SU-DHL-6 (cell line): ENCODE measurements around the gene RAPGEF4.

Experiments
- H2AFZ ChIP-seq: fragments of 200-600 bp; sonication (generic); 2 replicates; pipeline ENCODE4 v1.6.1; 2014; ENCODE audit warnings: low read depth, mild to moderate bottlenecking, moderate library complexity, mixed read lengths, antibody characterized with exemption, low read length; ENCODE audit not compliant: severe bottlenecking
- H3F3A ChIP-seq: fragments of 200-600 bp; shearing (Covaris generic); 2 replicates; pipeline ENCODE4 v1.6.0; 2016; ENCODE audit warnings: antibody characterized with exemption, mild to moderate bottlenecking; ENCODE audit not compliant: insufficient read depth
- H3K27ac ChIP-seq: fragments of 200-600 bp; sonication (generic); 2 replicates; pipeline ENCODE4 v1.5.1; 2016; ENCODE audit warnings: low read depth, mild to moderate bottlenecking, low read length, moderate library complexity, mixed read lengths
- H3K27me3 ChIP-seq: fragments of 200-600 bp; sonication (generic), shearing (Covaris generic); 2 replicates; pipeline ENCODE4 v1.6.0; 2014; ENCODE audit warnings: mild to moderate bottlenecking, low read length
- H3K36me3 ChIP-seq: fragments of 200-600 bp; sonication (generic); 2 replicates; pipeline ENCODE4 v1.6.1; 2014; ENCODE audit warnings: mild to moderate bottlenecking, low read length, mixed read lengths
- H3K4me2 ChIP-seq: fragments of 300-600, 200-600 bp; shearing (Covaris generic), sonication (generic); 2 replicates; pipeline ENCODE4 v1.6.0; 2014; ENCODE audit warnings: low read length, low read depth, mild to moderate bottlenecking; ENCODE audit not compliant: poor library complexity, severe bottlenecking
- H3K4me3 ChIP-seq: fragments of 200-600 bp; sonication (generic); 2 replicates; pipeline ENCODE4 v1.5.1; 2014; ENCODE audit warnings: antibody characterized with exemption, low read length, mild to moderate bottlenecking, mixed read lengths; ENCODE audit not compliant: insufficient read depth, poor library complexity, severe bottlenecking
- H3K79me2 ChIP-seq: fragments of 200-600 bp; sonication (generic); 2 replicates; pipeline ENCODE4 v1.6.1; 2014; ENCODE audit warnings: mild to moderate bottlenecking, low read length, moderate library complexity; ENCODE audit not compliant: insufficient read depth
- H3K9ac ChIP-seq: fragments of 200-600 bp; sonication (generic); 2 replicates; pipeline ENCODE4 v1.7.0; 2014; ENCODE audit warnings: mild to moderate bottlenecking, low read length
- H3K9me2 ChIP-seq: fragments of 200-600 bp; sonication (generic); replicated peaks from 2 replicates; pipeline ENCODE4 v1.6.1; 2014; ENCODE audit warnings: low read length; ENCODE audit not compliant: insufficient read depth
- H3K9me3 ChIP-seq: fragments of 200-600 bp; sonication (generic); 2 replicates; pipeline ENCODE4 v1.6.1; 2014; ENCODE audit warnings: low read length, mixed read lengths; ENCODE audit not compliant: insufficient read depth
- H4K20me1 ChIP-seq: fragments of 200-600 bp; sonication (generic); 2 replicates; pipeline ENCODE4 v1.6.1; 2014; ENCODE audit warnings: low read depth, mild to moderate bottlenecking, antibody characterized with exemption, low read length, moderate library complexity, mixed read lengths
- EZH2phosphoT487 ChIP-seq: fragments of 200-600 bp; sonication (generic), shearing (Covaris generic); conservative IDR thresholded peaks from 2 replicates; pipeline ENCODE4 v1.6.1; 2018; ENCODE audit warnings: mild to moderate bottlenecking, antibody characterized with exemption, low read length, moderate library complexity, mixed read lengths
- TF ChIP-seq, protein P1 (sequence below): fragments of 200-600 bp; sonication (generic); IDR thresholded peaks from one replicate; pipeline ENCODE4 v1.5.1; 2017; ENCODE audit warnings: antibody characterized with exemption, mild to moderate bottlenecking, low read length, moderate library complexity; ENCODE audit not compliant: insufficient read depth, poor library complexity, severe bottlenecking

RAPGEF4 gene

DNA sequence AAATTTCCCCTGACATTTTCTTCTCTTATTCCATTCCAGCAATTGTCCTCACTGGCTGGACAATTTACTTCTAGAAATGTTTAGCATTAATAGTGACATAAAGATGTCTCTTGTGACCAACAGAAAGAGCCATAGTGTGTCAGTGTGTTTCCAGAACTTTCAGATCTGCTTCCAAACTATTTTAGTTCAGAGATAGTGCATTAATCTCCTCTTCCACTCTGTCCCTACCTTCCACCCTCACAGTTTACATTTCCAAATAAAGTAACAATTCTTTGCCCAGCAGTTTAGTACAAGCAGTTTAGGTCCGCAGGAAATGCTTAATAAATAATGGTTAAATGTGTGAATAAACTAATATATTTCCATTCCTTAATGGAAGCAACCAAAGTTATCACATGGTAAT is 24.5 kb upstream of the RAPGEF4 start:
- no peak overlapping the region for H3K27ac ChIP-seq
- no peaks in the 10 kb centered on the region for H4K20me1 ChIP-seq
- no peak for TF ChIP-seq EZH2phosphoT487
- no peaks in the 10 kb centered on the region for H3K27me3 ChIP-seq
- no peaks in the 10 kb centered on the region for H3K36me3 ChIP-seq
- no peak overlapping the region for H3K9ac ChIP-seq
- H2AFZ ChIP-seq: no peak overlapping the region
- no peaks in the 10 kb centered on the region for H3K9me3 ChIP-seq
- no peaks in the 10 kb centered on the region for H3K79me2 ChIP-seq
- H3F3A ChIP-seq: no peaks in the 10 kb centered on the region
- no peak overlapping the region for H3K4me2 ChIP-seq
- H3K4me3 ChIP-seq: no peak overlapping the region
- H3K9me2 ChIP-seq: no peaks in the 10 kb centered on the region

DNA sequence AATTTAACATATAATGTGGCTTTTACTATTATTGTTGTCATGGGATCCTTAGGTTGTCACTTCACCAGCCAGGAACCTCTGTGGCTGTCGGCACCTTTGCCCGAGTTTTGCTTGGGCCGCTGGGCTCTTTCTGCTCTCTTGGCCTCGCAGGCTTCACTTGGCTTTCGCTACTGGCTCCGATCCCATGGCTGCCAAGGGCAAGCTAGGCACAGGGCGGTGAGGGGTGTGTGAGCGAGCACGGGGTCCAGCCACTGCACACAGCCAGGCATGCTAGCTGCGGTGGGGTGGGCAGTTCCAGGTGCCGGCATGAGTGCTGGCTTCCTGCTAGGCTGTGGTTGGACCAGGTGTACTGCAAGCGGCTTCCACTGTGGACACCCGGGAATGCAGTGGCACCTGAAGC is 23.4 kb upstream of the RAPGEF4 start:
- no peak overlapping the region for H3K27ac ChIP-seq
- H3K4me2 ChIP-seq: no peak overlapping the region
- H3K9me3 ChIP-seq: no peaks in the 10 kb centered on the region
- TF ChIP-seq, protein P1, sequence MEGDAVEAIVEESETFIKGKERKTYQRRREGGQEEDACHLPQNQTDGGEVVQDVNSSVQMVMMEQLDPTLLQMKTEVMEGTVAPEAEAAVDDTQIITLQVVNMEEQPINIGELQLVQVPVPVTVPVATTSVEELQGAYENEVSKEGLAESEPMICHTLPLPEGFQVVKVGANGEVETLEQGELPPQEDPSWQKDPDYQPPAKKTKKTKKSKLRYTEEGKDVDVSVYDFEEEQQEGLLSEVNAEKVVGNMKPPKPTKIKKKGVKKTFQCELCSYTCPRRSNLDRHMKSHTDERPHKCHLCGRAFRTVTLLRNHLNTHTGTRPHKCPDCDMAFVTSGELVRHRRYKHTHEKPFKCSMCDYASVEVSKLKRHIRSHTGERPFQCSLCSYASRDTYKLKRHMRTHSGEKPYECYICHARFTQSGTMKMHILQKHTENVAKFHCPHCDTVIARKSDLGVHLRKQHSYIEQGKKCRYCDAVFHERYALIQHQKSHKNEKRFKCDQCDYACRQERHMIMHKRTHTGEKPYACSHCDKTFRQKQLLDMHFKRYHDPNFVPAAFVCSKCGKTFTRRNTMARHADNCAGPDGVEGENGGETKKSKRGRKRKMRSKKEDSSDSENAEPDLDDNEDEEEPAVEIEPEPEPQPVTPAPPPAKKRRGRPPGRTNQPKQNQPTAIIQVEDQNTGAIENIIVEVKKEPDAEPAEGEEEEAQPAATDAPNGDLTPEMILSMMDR: no peak
- no peak for TF ChIP-seq EZH2phosphoT487
- H3K36me3 ChIP-seq: no peaks in the 10 kb centered on the region
- no peaks in the 10 kb centered on the region for H3K27me3 ChIP-seq
- no peaks in the 10 kb centered on the region for H3K9me2 ChIP-seq
- H3F3A ChIP-seq: no peaks in the 10 kb centered on the region
- H3K4me3 ChIP-seq: no peak overlapping the region
- no peak overlapping the region for H2AFZ ChIP-seq
- no peak overlapping the region for H3K9ac ChIP-seq
- H4K20me1 ChIP-seq: no peaks in the 10 kb centered on the region
- no peaks in the 10 kb centered on the region for H3K79me2 ChIP-seq

DNA sequence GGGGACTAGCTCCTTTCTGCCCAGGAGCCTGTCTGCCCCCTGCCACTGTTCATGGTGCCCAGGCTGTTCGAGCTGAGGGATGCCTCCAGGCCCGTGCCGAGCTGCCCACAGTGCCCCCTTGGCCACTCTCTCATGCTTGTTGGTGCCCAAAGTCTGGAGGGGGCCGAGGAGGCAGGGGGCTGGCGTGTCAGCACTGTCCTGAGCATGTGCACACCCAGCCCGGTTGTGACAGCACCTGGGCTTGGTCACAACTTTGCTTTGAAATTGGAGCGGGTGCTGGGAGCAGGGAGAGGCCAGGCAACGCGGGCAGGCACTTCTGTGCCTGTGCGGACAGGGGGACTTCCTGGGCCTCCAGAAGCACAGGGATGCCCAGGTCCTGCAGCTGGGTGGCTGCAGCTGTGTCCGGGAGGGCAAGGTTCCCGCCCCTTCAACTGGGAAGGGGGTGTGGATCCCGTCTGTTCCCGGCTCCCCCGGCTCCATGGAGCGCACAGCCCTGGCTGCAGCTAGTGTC is 22.2 kb upstream of the RAPGEF4 start:
- no peaks in the 10 kb centered on the region for H3K36me3 ChIP-seq
- no peak overlapping the region for H3K27ac ChIP-seq
- no peaks in the 10 kb centered on the region for H3K9me3 ChIP-seq
- no peaks in the 10 kb centered on the region for H3K27me3 ChIP-seq
- no peak overlapping the region for H3K9ac ChIP-seq
- H4K20me1 ChIP-seq: no peaks in the 10 kb centered on the region
- TF ChIP-seq, protein P1: no peak
- no peak for TF ChIP-seq EZH2phosphoT487
- no peak overlapping the region for H2AFZ ChIP-seq
- no peaks in the 10 kb centered on the region for H3K9me2 ChIP-seq
- no peak overlapping the region for H3K4me2 ChIP-seq
- no peak overlapping the region for H3K4me3 ChIP-seq
- H3F3A ChIP-seq: no peaks in the 10 kb centered on the region
- no peaks in the 10 kb centered on the region for H3K79me2 ChIP-seq

DNA sequence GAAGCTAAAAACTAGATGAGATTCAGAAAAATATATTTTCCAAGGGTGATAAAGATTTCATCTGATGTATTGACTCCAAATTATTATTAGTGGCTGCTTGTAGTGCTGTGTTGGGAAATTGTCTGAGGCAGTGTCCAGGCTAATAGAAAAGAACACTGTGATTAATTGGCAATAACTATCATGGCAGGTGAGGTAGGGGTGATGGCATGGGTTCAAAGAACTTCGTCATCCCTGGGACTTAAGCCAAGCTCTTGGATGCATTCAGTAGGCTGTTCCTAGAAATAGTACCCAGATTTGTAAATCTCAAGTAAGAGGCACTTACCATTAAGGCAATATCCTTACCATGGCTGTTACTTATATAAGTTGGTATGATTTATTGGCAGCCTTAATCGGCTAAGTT is 13.2 kb upstream of the RAPGEF4 start:
- H3K27ac ChIP-seq: no peak overlapping the region
- H3K36me3 ChIP-seq: no peaks in the 10 kb centered on the region
- H4K20me1 ChIP-seq: no peaks in the 10 kb centered on the region
- H3K9me2 ChIP-seq: no peaks in the 10 kb centered on the region
- no peaks in the 10 kb centered on the region for H3F3A ChIP-seq
- H3K9me3 ChIP-seq: no peaks in the 10 kb centered on the region
- H3K4me3 ChIP-seq: no peak overlapping the region
- H3K9ac ChIP-seq: no peak overlapping the region
- H3K79me2 ChIP-seq: no peaks in the 10 kb centered on the region
- H3K4me2 ChIP-seq: no peak overlapping the region
- TF ChIP-seq EZH2phosphoT487: no peak
- TF ChIP-seq, protein P1: no peak
- H3K27me3 ChIP-seq: no peaks in the 10 kb centered on the region
- H2AFZ ChIP-seq: no peak overlapping the region
